Activated T-helper 1 cell treated with anti-CD3 and anti-CD28 coated beads, Interleukin-2, amount 50 U/mL, for 16 hours (primary cell): Measurements from ENCODE around the gene MAGI2.
"Not testable (repeated sequence)": the region's sequence is repeated elsewhere in the genome, so short reads cannot be mapped to it uniquely, and the experiment has no call there.

ENCODE experiments used
- DNase-seq, 2 donors: peaks; one replicate each; pipeline ENCODE4 v3.0.0-alpha.2; 2020; ENCODE audit warnings: low read depth in 1 of 2, low spot score in 1 of 2

MAGI2 gene

DNA sequence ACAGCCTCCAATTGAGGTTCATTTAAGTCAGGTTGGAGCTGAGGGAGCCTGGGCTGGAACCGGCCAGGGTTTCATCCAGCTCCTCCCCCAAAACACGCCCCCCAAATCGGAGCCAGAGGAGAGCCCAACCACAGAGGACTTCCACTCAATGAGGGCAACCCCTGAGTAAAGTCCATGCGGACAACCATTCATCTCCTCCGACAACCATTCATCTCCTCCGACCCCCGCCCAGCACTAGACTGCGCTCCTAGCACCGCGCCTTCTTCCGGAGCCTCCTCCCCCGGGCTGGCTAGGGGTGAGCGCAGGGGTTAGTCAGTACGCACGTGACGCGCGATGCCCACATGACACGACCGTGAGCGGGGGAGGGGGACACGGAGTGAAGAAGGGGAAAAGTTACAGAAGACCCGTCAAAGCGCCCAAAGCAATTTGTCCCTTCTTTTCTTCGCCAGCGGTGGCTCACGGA, 1.4 kb downstream of the MAGI2 start:
- no peak for DNase-seq

DNA sequence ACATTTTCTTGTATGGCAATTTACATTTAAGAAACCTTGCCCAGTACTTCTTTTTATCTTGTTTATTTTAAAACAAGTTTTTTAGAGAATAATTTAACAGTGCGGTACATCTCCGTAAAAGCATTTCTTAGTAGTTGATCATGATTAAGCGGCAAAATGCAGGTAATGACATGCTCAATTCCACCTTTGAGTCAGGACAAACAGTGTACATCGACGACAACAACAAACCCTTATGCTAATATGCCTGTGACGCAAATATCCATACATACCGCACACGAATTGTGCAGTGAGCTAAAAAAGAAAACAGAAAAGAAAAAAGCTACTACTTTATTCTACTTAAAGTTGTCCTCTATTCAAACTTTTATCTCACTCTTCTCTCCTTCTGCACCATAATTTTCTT, 1.9 kb downstream of the MAGI2 start:
- no peak for DNase-seq

- not testable (repeated sequence) for DNase-seq
Measured at GRCh38 chr7:79442766-79443165, 10.7 kb downstream of the MAGI2 start.

- DNase-seq = no peak
Measured at GRCh38 chr7:79436378-79436777, 17.1 kb downstream of the MAGI2 start.

- no peak for DNase-seq
Measured at GRCh38 chr7:79434867-79435266, 18.6 kb downstream of the MAGI2 start.

DNA sequence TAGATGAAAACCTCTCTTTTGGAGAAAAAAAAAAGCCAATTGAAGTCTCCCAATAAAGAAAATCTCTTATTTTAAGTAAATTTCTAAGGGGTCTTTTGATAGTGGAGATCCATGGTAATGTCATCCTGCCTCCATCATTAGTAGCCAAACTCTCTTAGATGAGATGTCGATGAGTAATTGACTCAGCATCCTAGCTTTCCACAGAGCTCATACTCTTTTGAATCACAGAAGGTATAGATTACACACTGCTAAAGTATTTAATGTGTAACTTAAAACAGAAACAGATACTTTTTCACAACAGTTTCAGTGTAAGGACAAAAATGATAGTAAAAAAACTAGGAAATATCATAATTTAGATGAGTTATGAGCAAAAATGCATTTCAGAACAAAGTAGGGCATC, 19.4 kb downstream of the MAGI2 start:
- no peak for DNase-seq

DNA sequence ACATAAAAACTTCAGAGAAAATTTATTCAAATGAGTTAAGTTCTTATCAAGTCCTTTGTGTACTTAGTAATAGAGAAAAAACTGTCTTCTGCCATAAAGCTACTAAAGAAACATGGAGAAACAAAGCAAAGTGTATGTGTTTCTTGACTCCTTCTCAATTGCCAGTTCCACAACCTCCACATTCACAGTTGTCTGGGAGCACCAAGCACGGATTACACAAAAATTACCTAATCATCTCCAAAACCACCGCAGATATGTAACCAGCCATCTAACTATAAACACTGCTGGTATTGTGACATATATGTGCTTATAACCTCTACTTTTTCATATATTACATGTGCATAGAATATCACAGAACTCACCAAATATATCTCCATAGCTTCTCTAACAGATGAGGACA, 23.1 kb downstream of the MAGI2 start:
- no peak for DNase-seq

DNA sequence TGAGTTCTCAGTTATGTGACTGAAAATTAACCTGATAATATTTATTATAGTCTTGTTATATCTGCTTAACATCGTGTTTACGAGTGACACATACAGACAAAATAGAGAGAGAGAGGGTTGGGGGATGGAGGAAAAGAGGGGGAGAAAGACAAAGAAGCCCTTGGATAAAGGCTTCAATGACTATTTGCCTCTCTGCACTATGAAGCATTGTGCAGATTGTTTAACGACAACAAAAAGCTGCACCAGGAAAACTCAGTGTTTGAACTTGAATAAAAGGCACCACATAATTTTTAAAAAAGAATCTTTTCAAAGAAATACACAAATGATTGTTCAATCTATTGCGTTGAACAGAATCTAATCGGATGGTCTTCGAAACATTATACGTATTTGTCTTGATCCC, 27.8 kb downstream of the MAGI2 start:
- no peak for DNase-seq

- DNase-seq = no peak
Measured at GRCh38 chr7:79421751-79422150, 31.7 kb downstream of the MAGI2 start.

- no peak for DNase-seq
Measured at GRCh38 chr7:79420464-79420863, 33.0 kb downstream of the MAGI2 start.

- no peak for DNase-seq
Measured at GRCh38 chr7:79414910-79415309, 38.6 kb downstream of the MAGI2 start.

DNA sequence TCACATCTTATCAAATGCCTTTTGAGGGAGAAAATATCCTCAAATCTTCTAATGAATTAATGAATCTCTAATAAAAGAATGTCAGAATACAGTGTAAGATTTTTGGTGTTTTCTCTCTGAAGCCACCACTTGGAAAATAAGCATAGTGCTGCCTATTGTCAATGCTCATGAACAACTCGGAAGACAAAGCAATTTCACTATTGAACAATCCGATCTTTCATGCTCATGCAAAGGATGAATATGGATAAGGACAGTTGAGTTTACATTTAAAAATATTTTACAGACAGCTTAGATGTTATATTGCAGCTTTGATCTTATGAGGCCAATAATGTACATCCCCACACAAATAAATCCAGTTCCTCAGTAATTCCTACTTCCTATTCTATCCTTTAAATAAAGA, 40.6 kb downstream of the MAGI2 start:
- DNase-seq = no peak

DNA sequence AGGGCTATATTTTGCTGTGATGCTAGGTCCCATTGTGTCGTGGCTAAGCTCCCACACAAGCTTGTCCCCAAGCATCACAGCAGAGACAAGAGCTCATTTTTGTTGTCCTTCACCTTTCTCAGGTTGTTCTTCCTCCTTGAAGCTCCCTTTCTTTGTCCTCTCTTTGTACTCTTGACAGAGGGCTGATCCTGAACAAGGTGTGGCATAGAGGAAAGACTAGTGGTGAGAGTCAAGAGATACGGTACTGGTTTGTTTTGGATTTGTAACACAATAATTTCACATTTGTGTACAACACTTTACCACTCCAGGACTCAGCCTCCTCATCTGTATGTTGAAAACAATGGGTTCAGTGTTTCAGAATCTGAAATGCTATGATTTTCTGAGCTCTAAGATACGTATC, 41.0 kb downstream of the MAGI2 start:
- no peak for DNase-seq

DNA sequence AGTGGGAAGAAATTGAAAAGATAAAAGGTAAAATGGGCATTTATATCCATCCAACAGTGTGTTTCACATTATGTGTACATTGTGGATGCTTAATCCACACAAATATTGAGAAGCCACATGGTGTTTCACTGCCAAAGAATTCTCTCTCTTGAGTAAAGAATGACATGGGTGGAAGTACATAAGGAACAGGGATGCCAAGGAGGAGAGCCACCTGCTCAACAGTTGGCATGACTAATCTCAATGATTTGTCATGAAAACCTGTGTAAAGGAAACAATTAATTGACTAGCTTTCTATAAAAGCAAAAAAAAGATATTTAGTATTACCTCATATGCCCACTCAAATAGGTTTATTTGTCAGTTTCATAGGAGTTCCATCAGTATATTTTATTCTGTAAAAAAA, 43.1 kb downstream of the MAGI2 start:
- DNase-seq = no peak

DNA sequence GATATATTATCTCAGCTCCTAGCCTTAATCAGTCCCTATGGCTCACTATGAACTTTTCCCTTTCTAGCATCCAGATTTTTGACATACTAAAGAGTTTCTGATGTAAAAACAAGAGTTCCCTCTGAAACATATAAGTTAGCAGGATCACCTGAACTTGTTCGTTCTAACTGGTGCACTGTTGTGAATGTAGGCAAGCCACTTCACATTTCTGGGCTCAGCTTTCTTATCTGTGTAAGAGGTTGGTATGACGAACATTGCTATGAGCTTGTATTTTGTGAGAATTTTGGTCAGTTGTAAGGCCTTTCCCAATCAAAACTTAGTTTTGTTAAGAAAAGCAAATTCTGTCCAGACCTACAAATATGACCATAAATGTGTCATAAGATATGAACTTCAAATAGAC, 46.1 kb downstream of the MAGI2 start:
- DNase-seq = no peak

- DNase-seq = no peak
Measured at GRCh38 chr7:79406371-79406770, 47.1 kb downstream of the MAGI2 start.

DNA sequence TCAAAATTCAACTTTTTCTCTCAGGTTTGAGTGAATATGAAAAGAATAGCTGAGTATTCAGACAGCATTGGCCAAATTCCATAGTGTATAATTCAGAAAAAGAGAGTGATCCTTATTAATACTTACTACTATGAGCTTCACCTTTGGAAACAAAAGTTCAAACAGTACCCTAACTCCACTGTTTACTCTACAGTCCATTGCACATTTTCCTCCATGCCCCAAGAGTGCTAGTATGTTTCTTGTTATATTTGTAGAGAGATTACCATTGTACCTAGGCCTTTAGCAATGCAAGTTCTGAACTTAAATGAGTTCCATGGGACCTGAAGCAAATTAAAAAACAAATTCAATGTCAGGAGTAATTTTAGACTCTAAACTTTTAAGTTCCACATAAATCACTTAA, 48.1 kb downstream of the MAGI2 start:
- no peak for DNase-seq

DNA sequence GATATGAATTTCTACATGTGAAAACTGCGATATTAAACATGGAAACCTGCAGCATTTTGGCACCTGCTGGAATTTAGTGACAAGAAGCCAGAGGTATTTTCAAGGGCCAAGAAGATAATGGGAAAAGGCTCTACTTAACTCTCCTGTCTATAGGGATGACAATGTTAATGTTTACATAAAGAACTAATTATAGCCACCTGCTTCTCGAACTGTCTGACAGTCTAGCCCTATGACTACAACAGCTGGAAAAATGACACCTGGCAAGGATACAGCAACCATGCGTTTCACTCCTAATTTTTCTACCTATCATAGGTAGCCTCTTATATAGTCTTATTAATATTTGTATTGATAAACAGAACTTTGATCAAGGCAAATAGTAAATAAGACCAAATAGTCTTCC, 49.6 kb downstream of the MAGI2 start:
- DNase-seq = no peak

DNA sequence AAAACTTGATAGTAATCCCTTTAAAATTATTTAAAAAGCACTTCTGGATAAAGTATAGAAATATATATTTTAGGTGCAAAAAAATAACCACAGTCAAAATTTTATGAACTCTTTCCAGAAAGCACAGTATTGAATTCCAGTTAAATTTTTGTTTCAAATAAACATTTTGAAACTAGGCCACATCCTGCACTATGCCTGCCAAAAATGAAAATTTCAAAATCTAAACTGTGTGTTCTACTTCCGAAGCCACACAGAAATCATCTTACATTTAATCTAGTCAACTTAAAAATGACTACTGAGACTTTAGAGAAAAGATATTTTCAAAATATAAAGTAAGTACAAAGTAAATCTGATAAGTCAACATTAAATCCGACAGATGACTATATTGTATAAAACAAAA, 50.0 kb downstream of the MAGI2 start:
- DNase-seq = no peak

DNA sequence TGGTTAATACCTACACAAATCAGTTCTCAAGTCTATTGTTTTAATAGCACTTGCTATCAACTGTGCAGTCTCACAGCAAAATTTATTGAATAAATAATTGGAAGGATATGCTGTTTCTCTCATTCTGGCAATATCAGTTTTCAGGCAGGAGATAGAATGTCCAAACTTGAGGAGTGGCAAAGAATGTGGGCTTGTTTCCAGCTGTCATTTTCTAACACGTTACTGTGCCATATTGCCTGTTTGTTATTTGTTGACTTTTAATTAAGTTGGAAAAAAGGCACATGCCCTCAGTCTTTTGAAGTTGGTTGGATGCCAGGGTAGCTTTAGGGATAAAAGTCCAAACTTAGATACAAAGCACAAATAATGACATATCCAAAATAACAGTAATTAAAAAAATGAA, 52.2 kb downstream of the MAGI2 start:
- DNase-seq = no peak

DNA sequence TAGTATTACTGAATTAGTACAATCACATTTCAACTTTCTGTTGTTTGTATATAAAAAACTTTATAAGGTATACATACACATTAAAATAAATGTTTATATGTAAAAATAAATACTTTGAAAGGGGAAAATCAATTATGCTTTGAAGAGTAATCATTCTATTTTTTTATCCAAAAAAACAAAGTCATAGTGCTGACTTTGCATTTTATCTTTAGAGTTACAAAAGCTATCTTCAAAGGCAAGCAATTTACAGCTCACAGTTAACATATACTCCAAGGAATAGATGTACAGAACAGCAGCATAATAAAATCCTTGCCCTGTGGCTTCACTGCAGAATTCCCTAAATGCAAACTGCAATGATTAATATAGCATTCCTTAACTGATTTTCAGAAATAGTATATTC, 53.2 kb downstream of the MAGI2 start:
- no peak for DNase-seq

DNA sequence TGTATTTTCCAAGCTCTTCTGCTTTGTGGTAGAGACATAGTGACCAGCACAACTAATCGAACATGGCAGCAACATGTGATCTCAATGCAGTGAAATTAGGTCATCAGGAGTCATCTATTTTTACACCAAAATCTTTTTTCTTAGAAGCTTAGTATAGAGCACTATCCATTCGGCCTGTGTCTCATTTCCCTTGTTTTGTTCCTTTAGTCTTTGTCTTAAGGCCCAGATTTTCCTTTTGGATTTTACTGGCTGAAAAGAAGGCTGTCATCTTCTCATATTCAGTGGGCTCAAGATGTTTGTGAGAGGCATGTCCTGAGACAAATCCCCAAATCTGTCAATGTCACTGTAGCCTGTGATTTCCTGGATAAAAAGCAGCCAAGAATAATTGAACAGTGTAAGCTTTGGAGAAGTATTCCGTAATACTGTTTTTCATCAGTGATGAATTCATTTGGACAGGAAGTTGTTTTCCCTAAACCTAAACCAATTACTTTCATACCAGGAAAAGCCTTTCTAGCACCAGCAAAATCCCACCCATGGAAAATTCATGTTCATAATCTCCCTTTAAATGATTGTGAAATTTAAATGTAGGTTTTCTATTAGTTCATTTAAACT, 55.2 kb downstream of the MAGI2 start:
- DNase-seq = no peak

DNA sequence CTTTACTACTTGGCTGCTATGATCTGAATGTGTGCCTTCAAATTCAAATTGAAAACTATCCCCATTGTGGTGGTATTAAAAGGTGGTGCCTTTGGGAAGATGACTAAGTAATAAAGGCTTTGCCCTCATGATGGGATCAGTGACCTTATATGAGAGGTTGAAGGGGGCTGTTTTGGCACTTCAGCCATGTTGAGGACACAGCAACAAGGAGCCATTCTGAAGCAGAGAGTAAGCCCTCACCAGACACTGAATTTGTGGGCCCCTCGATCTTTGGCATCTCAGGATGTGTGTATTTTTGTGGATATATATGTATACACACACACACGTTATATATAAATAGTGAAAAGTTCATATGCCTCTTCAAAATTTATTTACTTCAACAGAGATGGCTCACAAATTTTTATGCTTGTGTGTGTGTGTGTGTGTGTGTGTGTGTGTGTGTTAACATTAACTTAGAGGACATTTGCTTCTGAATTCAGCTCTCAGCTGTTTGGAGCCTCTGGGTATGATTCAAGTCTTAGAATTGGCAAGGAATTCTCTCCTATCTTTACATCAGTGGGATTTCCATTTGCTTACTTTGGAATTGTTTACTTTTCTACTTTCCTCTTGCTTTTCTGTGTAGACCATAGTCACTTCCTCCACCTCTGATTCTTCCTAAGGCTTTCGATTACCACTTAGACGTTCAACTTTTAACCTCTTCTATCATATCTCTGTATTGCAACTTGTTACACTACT, 66.6 kb downstream of the MAGI2 start:
- DNase-seq = no peak
